HG02588 (cell line): ENCODE results near the gene UBAC2.

ENCODE experiments used
- ATAC-seq: cut with Tn5 transposase; IDR thresholded peaks from one replicate; pipeline ENCODE4 v1.9.1; 2021; ENCODE audit warnings: mild to moderate bottlenecking, moderate library complexity; ENCODE audit not compliant: unreplicated experiment

UBAC2 gene

GRCh38 chr13:99200432-99201167 lies at the start of gene UBAC2:
Gene UBAC2 (plus strand): TSS chr13:99200854. CDS start chr13:99200909, 55 bp downstream.
- ATAC-seq, result peak; percentile 86

- ATAC-seq, result peak; percentile 90
Observed at GRCh38 chr13:99151516-99151915, 49.1 kb upstream of the UBAC2 start.

- no peak for ATAC-seq
Observed at GRCh38 chr13:99153219-99153618, 47.4 kb upstream of the UBAC2 start.

GRCh38 chr13:99154064-99154463 lies 46.6 kb upstream of the UBAC2 start:
- no peak for ATAC-seq

- ATAC-seq, result no peak
Observed at GRCh38 chr13:99155821-99156220, 44.8 kb upstream of the UBAC2 start.

- ATAC-seq, result no peak
Observed at GRCh38 chr13:99157046-99157445, 43.6 kb upstream of the UBAC2 start.

GRCh38 chr13:99158846-99159245 lies 41.8 kb upstream of the UBAC2 start:
- no peak for ATAC-seq

- no peak for ATAC-seq
Observed at GRCh38 chr13:99159331-99160061, 41.2 kb upstream of the UBAC2 start.

GRCh38 chr13:99160415-99160814 lies 40.2 kb upstream of the UBAC2 start:
- no peak for ATAC-seq

- no peak for ATAC-seq
Observed at GRCh38 chr13:99161512-99161911, 39.1 kb upstream of the UBAC2 start.

GRCh38 chr13:99162567-99163361 lies 37.9 kb upstream of the UBAC2 start:
- ATAC-seq, result no peak

GRCh38 chr13:99164226-99164625 lies 36.4 kb upstream of the UBAC2 start:
- ATAC-seq, result no peak

GRCh38 chr13:99165753-99166587 lies 34.7 kb upstream of the UBAC2 start:
- no peak for ATAC-seq

- no peak for ATAC-seq
Observed at GRCh38 chr13:99172951-99173350, 27.7 kb upstream of the UBAC2 start.

GRCh38 chr13:99173606-99174005 lies 27.0 kb upstream of the UBAC2 start:
- ATAC-seq, result no peak

- no peak for ATAC-seq
Observed at GRCh38 chr13:99174533-99175100, 26.0 kb upstream of the UBAC2 start.

- peak; percentile 87 for ATAC-seq
Observed at GRCh38 chr13:99176309-99177276, 24.1 kb upstream of the UBAC2 start.

- ATAC-seq, result no peak
Observed at GRCh38 chr13:99178636-99179035, 22.0 kb upstream of the UBAC2 start.

- ATAC-seq, result no peak
Observed at GRCh38 chr13:99179460-99179859, 21.2 kb upstream of the UBAC2 start.
